Suprapubic skin (tissue), 4 donors: ENCODE measurements around the gene MAP2K2. TPM values are rescaled to one million over a fixed set of nuclear protein-coding genes. Genes with fewer than 3 reads are reported as not detected.

Experiments
- DNase-seq, 2 donors: peaks; one replicate each; pipeline ENCODE4 v3.0.0-alpha.2; 2019; ENCODE audit warnings: low spot score in 2 of 2
- H3K27ac ChIP-seq: fragments of 200-600 bp; sonication (generic); one replicate; pipeline ENCODE4 v1.5.1; 2019
- H3K27me3 ChIP-seq: fragments of 200-600 bp; sonication (generic); one replicate; pipeline ENCODE4 v1.5.1; 2019
- H3K36me3 ChIP-seq: fragments of 200-600 bp; sonication (generic); one replicate; pipeline ENCODE4 v1.5.1; 2019
- H3K4me1 ChIP-seq: fragments of 200-600 bp; sonication (generic); one replicate; pipeline ENCODE4 v1.5.1; 2019
- H3K4me3 ChIP-seq: fragments of 200-600 bp; sonication (generic); one replicate; pipeline ENCODE4 v1.5.1; 2019; ENCODE audit warnings: mild to moderate bottlenecking
- H3K9me3 ChIP-seq: fragments of 200-600 bp; sonication (generic); one replicate; pipeline ENCODE4 v1.5.1; 2019
- CTCF ChIP-seq, 2 donors: fragments of 200-600 bp in 1 of 2; fragments of 450-650 bp in 1 of 2; sonication (generic) in 1 of 2; IDR thresholded peaks; one replicate each; pipeline ENCODE4 v1.5.1; 2016 to 2019; ENCODE audit warnings: antibody characterized with exemption in 2 of 2, mild to moderate bottlenecking in 1 of 2, moderate library complexity in 1 of 2
- EP300 ChIP-seq: sonication (generic); formaldehyde crosslinking; IDR thresholded peaks from one replicate; pipeline ENCODE4 v1.6.1; 2017; ENCODE audit warnings: antibody characterized with exemption
- POLR2A ChIP-seq, 2 donors: fragments of 450-650 bp; IDR thresholded peaks; one replicate each; pipeline ENCODE4 v1.6.1; 2017; ENCODE audit warnings: antibody characterized with exemption in 2 of 2, mild to moderate bottlenecking in 2 of 2, moderate library complexity in 2 of 2
- POLR2AphosphoS5 ChIP-seq, 3 donors: sonication (generic); formaldehyde crosslinking; IDR thresholded peaks; one replicate each; pipeline ENCODE4 v1.6.1; 2017; ENCODE audit warnings: antibody characterized with exemption in 3 of 3
- WGBS: methylation state at CpG from one replicate; pipeline ENCODE4 v1.1.5; 2018; 5-methylcytosine and 5-hydroxymethylcytosine counted together
- total RNA-seq, 4 donors: library from RNA; depleted of rRNA; stranded (reverse); fragments of >200 nt; gene quantifications; one replicate each; pipeline ENCODE4 v1.1.0, GENCODE V29; 2016

Gene MAP2K2
- total RNA-seq, 4 donors from 2014 or later: 88.0 to 103 (median 95.0) TPM

DNA sequence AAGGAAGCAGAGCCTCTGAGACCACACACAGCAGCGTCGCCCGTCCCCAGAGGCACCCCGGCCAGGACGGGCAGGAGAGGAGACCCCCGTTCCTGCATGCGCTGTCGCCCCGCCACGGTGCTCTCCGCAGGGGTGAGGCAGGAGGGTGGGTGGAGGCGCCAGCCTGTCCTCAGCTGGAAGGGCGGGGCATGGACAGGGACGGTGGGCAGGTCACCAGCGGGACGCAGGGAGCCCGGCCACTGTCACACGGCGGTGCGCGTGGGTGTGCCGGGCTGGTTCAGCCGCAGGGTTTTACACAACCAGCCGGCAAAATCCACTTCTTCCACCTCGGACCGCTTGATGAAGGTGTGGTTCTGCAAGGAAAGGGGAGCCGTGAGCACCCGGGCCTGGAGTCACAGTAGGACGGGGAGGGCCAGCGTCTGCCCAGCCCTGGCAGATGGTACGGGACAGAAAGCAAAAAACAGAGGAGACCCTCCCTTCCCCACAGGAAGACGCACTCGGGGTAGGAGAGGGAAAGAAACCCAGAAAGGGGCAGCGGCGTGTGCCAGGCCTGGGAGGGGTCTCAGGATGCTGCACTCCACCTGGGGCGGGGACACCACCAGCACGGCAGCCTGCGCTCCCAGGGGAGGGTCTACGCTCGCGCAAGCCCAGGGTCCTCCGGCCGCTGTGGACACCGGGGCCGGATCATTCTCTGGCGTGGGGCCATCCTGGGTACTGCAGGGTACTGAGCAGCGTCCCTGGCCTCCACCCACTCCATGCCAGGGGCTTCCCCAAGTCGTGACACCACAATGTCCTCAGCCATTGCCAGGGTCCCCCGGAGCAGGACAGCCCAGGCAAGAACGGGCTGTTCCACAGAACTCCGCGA, 33.3 kb downstream of the MAP2K2 start:
- no peak for DNase-seq
- Histone ChIP-seq H3K4me1 (peaks cover 11% of the 10 kb centered on the region), H3K36me3 (peaks cover 47% of the 10 kb centered on the region), H3K9me3 (no peaks in the 10 kb centered on the region), H3K4me3 (peak overlapping the region; percentile 13), H3K27me3 (no peaks in the 10 kb centered on the region), H3K27ac (no peak overlapping the region)
- TF ChIP-seq POLR2A (IDR thresholded peaks at IDR 0.05): no peak
- no peak for TF ChIP-seq POLR2AphosphoS5 (IDR thresholded peaks at IDR 0.05)
- no peak for TF ChIP-seq EP300
- TF ChIP-seq CTCF (IDR thresholded peaks at IDR 0.05): no peak
- 83% methylated on average over 29 of the region's 52 CpGs for WGBS

DNA sequence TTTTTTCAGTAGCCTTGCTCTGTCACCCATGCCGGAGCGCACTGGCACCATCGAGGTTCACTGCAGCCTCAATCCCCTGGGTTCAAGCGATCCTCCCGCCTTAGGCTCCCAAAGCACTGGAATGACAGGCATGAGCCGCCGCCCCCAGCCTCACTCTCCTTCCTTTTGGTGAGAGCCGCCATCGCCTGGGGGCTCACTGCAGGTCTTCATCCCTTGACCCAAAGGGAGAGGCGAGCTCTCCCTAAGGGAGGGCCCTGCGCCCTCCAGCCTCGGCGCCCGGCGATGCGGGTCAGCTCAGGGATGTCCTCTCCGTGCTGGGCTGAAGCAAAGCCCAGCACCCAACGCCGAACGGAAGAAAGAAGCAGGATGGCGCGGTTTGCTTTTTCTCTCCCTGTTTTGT, 34.0 kb downstream of the MAP2K2 start:
- Histone ChIP-seq H3K27ac (peak overlapping the region; percentile 4), H3K4me1 (peaks cover 6% of the 10 kb centered on the region), H3K9me3 (no peaks in the 10 kb centered on the region), H3K4me3 (peak overlapping the region; percentile 13), H3K27me3 (no peaks in the 10 kb centered on the region), H3K36me3 (peaks cover 45% of the 10 kb centered on the region)
- no peak for DNase-seq
- TF ChIP-seq CTCF (IDR thresholded peaks at IDR 0.05): no peak
- TF ChIP-seq POLR2AphosphoS5 (IDR thresholded peaks at IDR 0.05): no peak
- TF ChIP-seq POLR2A (IDR thresholded peaks at IDR 0.05): no peak
- TF ChIP-seq EP300: no peak
- 92% methylated on average over 14 of the region's 22 CpGs for WGBS

- WGBS: 84% methylated on average over 23 of the region's 26 CpGs
- H3K9me3 ChIP-seq: no peaks in the 10 kb centered on the region
- no peak for DNase-seq
- peak overlapping the region; percentile 13 for H3K4me3 ChIP-seq
- H3K36me3 ChIP-seq: peaks cover 40% of the 10 kb centered on the region
- H3K4me1 ChIP-seq: peaks cover under 1% of the 10 kb centered on the region
- TF ChIP-seq POLR2A (IDR thresholded peaks at IDR 0.05) (no peak), POLR2AphosphoS5 (IDR thresholded peaks at IDR 0.05) (no peak), EP300 (no peak), CTCF (IDR thresholded peaks at IDR 0.05) (no peak)
- H3K27me3 ChIP-seq: no peaks in the 10 kb centered on the region
- peak overlapping the region; percentile 4 for H3K27ac ChIP-seq
Observed at GRCh38 chr19:4089400-4089908, 34.5 kb downstream of the MAP2K2 start.

DNA sequence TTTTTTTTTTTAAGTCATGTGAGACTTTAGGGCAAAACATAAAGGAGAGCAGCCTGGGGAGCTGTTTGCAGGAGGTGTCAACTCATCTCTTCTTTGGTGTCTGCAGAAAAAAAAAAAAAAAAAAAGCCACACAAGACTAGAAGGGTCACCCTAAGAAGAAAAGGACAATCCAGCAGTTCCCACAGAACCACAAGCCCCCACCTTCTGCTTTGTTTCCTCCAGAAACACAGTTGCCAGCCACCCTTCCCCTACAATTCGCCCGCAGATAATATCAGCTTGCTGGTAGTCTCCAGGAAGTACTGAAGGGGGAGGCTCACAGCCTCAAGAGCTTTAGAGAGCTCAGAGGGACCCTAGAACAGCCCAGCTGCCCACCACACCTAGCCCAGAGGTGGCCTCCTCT, 34.9 kb downstream of the MAP2K2 start:
- peaks cover 4% of the 10 kb centered on the region for H3K4me1 ChIP-seq
- peaks cover 35% of the 10 kb centered on the region for H3K36me3 ChIP-seq
- no peaks in the 10 kb centered on the region for H3K27me3 ChIP-seq
- no peak for DNase-seq
- WGBS: 61% methylated on average over 2 of the region's 2 CpGs
- no peak overlapping the region for H3K27ac ChIP-seq
- TF ChIP-seq EP300: no peak
- TF ChIP-seq POLR2A (IDR thresholded peaks at IDR 0.05): no peak
- TF ChIP-seq CTCF (IDR thresholded peaks at IDR 0.05): no peak
- TF ChIP-seq POLR2AphosphoS5 (IDR thresholded peaks at IDR 0.05): no peak
- H3K4me3 ChIP-seq: peak overlapping the region; percentile 13
- no peaks in the 10 kb centered on the region for H3K9me3 ChIP-seq
